Measurements from ENCODE around the gene KMT2E. TPM values are rescaled to one million over a fixed set of nuclear protein-coding genes. Genes with fewer than 3 reads are reported as not detected.
"Not testable (repeated sequence)": the region's sequence is repeated elsewhere in the genome, so short reads cannot be mapped to it uniquely, and the experiment has no call there.

The KMT2E gene
- total RNA-seq, 3 donors from 2014 or later, result 49.2 to 71.8 (median 67.4) TPM

DNA sequence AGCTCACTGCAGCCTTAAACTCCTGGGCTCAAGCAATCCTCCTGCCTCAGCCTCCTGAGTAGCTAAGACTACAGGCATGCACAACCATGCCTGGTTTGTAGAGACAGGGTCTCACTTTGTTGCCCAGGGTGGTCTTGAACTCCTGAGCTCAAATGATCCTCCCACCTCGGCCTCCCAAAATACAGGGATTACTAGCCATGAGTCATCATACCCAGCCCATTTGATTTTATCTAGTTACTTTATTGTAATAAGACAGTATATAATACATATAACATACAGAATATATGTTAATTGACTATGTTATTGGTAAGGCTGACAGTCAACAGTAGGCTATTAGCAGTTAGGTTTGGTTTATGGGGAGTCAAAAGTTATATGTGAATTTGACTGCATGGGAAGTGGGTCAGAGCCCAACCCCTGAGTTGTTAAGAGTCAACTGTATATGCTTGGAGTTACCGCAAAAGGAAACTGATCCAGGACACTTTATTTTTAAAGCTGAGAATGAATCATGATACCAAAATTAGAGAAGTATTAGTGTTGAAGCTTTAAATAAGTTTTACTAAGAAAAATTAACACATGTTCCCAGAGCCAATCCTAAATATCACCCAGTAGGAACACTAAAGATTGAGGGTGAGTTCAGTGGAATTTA lies 20.7 kb upstream of the KMT2E start:
- Mint-ChIP-seq H3K4me1 (ENCODE audit: low read depth) (peaks cover 59% of the 10 kb centered on the region), H3K9me3 (no peaks in the 10 kb centered on the region), H3K4me3 (no peak overlapping the region), H3K36me3 (ENCODE audit: insufficient read depth) (peaks cover 13% of the 10 kb centered on the region), H3K27me3 (ENCODE audit: low read depth) (no peaks in the 10 kb centered on the region)
- no peak for DNase-seq
- ATAC-seq, result no peak

DNA sequence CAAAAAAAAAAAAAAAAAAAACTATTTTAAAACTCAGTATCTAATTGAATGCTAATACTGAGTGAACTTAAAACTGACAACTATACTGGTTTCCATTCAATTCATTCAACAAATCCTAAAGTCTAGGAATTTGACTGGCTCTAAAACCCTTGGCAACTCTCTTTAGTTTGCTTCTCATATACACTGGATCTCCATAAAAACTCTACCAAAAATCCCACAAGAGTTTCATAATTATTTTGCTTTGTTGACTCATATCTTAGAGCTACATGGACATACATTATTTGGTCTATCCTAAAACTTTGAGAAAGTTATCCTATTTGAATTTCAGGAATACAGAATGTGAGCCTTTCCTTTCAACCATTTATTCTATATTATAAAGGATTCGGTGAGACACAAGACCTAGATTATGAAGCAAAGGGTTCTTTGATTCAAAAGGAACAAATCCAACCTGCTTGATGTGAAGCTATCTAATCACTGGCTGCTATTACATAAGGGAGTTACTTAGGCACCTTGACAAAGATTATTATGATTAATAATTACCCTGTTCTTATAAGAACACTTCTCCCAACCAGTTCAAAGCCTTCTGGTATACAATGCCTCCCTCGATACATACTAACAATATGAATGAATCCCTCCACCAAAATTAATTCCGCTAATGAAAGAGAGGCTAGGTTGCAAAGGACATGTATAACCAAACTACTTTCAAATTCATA lies 15.8 kb upstream of the KMT2E start:
- Mint-ChIP-seq H3K4me3 (no peak overlapping the region), H3K36me3 (ENCODE audit: insufficient read depth) (peaks cover 28% of the 10 kb centered on the region), H3K27me3 (ENCODE audit: low read depth) (no peaks in the 10 kb centered on the region), H3K4me1 (ENCODE audit: low read depth) (peaks cover 92% of the 10 kb centered on the region), H3K9me3 (no peaks in the 10 kb centered on the region)
- peak; percentile 40 to 50 for ATAC-seq
- no peak for DNase-seq

DNA sequence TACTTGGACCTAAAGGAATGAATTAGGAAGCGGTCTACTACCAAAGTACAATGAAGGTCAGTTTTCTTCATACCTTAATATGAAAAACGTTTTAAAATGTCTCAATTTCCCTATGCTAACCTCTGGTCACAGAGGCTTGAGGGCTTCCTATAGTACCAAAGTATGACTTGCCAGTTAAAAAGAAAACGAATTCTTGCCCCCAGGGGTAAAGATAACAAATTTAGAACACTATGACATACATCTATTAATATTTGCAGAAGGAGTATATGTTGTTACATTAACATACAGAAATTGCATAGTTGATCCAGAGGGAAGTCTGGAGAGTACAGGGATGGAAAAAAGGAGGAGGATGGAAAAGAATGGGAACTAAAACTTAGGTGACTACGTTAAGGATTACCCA lies 13.8 kb upstream of the KMT2E start:
- Mint-ChIP-seq H3K4me3 (no peak overlapping the region), H3K9me3 (no peaks in the 10 kb centered on the region), H3K4me1 (ENCODE audit: low read depth) (peaks cover 90% of the 10 kb centered on the region), H3K36me3 (ENCODE audit: insufficient read depth) (peaks cover 23% of the 10 kb centered on the region), H3K27me3 (ENCODE audit: low read depth) (no peaks in the 10 kb centered on the region)
- no peak for DNase-seq
- no peak for ATAC-seq

DNA sequence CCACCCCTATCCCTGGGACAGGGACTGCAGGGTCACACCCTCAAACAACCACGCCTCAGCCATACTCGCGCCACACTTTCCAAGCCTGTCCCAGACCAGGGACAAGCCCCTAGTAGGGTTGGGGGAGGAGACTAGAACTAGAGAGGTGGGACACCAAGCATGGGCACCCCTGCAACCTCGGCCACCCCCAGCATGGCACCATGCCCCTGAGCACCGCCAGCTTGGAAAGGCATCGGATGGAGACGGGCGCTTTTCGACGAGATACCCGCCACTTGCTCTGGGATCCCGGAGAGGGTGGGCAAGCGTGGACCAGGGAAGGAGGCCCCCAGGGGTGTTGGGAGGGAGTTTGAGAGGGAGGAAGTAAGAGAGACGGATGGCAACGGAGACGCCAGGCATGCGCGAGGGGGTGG lies 13.1 kb upstream of the KMT2E start:
- DNase-seq, result no peak
- H3K4me1 Mint-ChIP-seq (ENCODE audit: low read depth), result peaks cover 86% of the 10 kb centered on the region
- H3K4me3 Mint-ChIP-seq, result no peak overlapping the region
- no peak for ATAC-seq
- peaks cover 24% of the 10 kb centered on the region for H3K36me3 Mint-ChIP-seq (ENCODE audit: insufficient read depth)
- H3K9me3 Mint-ChIP-seq, result no peaks in the 10 kb centered on the region
- H3K27me3 Mint-ChIP-seq (ENCODE audit: low read depth), result no peaks in the 10 kb centered on the region

DNA sequence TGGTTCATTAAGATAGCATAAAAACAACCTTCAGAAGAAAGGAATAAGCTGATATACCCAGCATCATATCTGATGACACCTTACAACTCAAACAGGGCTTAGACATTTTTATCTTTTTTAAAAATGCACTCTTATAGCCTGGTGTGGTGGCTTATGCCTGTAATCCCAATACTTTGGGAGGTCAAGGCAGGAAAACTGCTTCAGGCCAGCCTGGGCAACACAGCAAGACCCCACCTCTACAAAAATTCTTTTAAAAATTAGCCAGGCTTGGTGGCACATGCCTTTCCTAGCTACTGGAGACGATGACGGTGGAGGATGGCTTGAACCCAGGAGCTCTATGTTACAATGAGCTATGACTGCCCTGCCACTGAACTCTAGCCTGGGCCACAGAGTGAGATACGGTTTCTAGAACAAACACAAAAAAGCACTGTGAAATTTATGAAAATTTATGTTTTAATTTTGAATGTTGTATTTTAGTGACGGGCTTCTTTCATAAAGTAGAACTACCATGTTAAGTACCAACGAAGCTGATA lies 12.3 kb upstream of the KMT2E start:
- Mint-ChIP-seq H3K4me1 (ENCODE audit: low read depth) (peaks cover 86% of the 10 kb centered on the region), H3K9me3 (no peaks in the 10 kb centered on the region), H3K36me3 (ENCODE audit: insufficient read depth) (peaks cover 20% of the 10 kb centered on the region), H3K4me3 (no peak overlapping the region), H3K27me3 (ENCODE audit: low read depth) (no peaks in the 10 kb centered on the region)
- ATAC-seq (no peak), DNase-seq (no peak)

DNA sequence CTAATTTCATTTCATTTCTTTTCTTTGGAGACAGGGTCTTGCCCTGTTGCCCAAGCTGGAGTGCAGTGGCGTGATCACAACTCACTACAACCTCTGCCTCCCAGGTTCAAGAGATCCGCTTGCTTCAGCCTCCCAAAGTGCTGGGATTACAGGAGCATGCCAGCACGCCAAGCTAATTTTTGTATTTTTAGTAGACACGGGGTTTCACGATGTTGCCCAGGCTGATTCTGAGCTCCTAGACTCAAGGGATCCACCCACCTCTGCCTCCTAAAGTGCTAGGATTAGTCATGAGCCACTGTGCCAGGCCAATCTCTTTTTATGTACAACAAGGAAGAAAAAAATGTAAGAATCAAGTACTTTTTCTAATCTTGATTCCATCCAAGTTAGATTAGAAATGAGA lies 10.7 kb upstream of the KMT2E start:
- H3K4me3 Mint-ChIP-seq, result peak overlapping the region; percentile 69
- peaks cover 90% of the 10 kb centered on the region for H3K4me1 Mint-ChIP-seq (ENCODE audit: low read depth)
- no peaks in the 10 kb centered on the region for H3K9me3 Mint-ChIP-seq
- peak; percentile 94 to 95 for ATAC-seq
- H3K36me3 Mint-ChIP-seq (ENCODE audit: insufficient read depth), result peaks cover 23% of the 10 kb centered on the region
- H3K27me3 Mint-ChIP-seq (ENCODE audit: low read depth), result no peaks in the 10 kb centered on the region
- DNase-seq, result peak; percentile 45

DNA sequence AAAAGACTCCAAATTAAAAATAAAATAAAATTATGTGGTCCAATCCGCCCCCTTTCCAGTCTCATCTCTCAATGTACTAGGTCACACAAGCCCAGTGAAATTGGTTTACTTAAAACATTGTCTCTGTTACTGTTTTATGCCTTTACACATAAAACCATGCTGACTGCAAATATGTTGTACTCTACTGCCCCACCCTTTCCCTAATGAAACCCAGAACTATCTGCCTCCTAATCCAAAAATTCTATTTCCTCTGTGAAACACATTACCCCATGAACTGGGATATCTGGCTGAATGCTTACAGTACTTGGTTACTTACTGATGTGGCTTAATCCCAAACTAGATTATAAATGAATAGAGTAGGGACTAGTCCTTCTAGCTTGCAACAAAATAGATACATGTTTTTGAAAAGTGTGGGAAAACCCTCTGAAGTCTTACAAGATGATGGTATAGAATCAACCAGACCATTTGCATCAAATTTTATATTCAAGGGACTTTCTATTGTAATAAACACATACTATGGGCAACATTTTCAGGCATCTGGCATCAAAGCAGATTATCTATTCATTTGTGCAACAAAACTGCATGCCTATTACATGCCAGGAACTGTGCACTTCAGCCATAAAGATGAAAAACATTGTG lies 10.0 kb upstream of the KMT2E start:
- no peaks in the 10 kb centered on the region for H3K27me3 Mint-ChIP-seq (ENCODE audit: low read depth)
- H3K4me3 Mint-ChIP-seq, result peak overlapping the region; percentile 9

DNA sequence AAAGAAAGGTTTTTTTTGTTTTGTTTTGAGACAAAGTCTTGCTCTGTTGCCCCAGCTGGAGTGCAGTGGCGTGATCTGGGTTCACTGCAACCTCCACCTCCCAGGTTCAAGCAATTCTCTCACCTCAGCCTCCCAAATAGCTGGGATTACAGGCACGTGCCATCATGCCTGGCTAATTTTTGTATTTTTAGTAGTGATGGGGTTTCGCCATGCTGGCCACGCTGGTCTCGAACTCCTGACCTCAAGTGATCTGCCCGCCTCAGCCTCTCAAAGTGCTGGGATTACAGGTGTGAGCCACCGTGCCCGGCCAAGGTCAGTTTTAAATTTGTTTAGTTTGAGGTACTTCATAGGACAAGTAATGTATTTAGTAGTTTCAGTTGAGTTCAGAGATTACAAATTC lies 9.0 kb upstream of the KMT2E start:
- not testable (repeated sequence) for H3K27me3 Mint-ChIP-seq (ENCODE audit: low read depth); DNase-seq; H3K9me3 Mint-ChIP-seq; ATAC-seq
- peak overlapping the region; percentile 7 for H3K4me3 Mint-ChIP-seq
- H3K4me1 Mint-ChIP-seq (ENCODE audit: low read depth), result peaks cover 90% of the 10 kb centered on the region
- peaks cover 24% of the 10 kb centered on the region for H3K36me3 Mint-ChIP-seq (ENCODE audit: insufficient read depth)

More for the DNA sequence above, 10.0 kb upstream of the KMT2E start:
- DNase-seq (no peak), ATAC-seq (no peak)
- peaks cover 90% of the 10 kb centered on the region for H3K4me1 Mint-ChIP-seq (ENCODE audit: low read depth)
- H3K9me3 Mint-ChIP-seq, result no peaks in the 10 kb centered on the region
- H3K36me3 Mint-ChIP-seq (ENCODE audit: insufficient read depth), result peaks cover 26% of the 10 kb centered on the region

DNA sequence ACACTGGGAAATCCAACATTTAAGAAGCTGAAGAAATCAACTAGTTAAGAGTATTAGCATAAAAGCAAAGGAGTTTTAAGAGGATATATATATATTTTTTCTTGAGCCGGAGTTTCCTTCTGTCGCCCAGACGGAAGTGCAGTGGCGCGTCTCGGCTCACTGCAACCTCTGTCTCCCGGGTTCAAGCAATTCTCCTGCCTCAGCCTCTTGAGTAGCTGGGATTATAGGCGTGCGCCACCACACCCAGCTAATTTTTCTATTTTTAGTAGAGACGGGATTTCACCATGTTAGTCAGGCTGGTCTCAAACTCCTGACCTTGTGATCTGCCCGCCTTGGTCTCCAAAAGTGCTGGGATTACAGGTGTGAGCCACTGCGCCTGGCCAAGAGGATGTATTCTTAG lies 8.5 kb upstream of the KMT2E start:
- ATAC-seq, result not testable (repeated sequence)

DNA sequence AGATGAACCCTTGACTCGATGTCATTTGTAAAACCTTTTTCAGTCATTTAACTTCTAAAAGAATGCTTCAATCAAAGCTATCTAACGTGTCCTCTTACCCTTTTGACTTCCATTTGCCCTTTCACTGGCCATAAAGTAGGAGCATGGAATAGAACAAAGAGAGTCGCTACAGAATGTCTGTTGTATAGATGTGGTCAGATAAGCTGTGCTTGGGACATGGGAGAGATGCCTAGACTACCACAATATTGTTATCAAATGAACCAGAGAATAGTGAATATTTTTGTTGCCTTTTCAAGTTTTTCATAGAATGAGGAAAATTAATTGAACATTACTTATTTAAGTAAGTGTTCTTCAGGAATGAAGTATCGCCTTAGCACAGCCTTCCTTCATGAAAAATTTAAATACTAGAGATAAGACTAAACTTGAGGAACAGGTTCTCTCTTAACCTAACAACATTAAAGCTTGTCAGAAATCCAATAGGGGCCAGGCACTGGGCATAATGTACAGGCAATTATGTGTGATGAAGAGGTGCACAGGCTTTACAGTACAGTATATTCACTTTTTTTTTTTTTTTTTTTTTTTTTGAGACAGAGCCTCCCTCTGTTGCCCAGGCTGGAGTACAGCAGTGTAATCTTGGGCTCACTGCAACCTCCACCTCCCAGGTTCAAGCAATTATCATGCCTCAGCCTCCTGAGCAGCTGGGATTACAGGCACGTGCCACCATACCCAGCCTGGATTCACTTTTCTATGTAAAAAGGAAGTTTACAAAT lies 7.5 kb upstream of the KMT2E start:
- Mint-ChIP-seq H3K4me3 (no peak overlapping the region), H3K36me3 (ENCODE audit: insufficient read depth) (peaks cover 21% of the 10 kb centered on the region)
- ATAC-seq, result no peak

More for the DNA sequence above, 8.5 kb upstream of the KMT2E start:
- H3K4me3 Mint-ChIP-seq; H3K9me3 Mint-ChIP-seq; DNase-seq; H3K27me3 Mint-ChIP-seq (ENCODE audit: low read depth): not testable (repeated sequence)
- Mint-ChIP-seq H3K36me3 (ENCODE audit: insufficient read depth) (peaks cover 25% of the 10 kb centered on the region), H3K4me1 (ENCODE audit: low read depth) (peaks cover 90% of the 10 kb centered on the region)

DNA sequence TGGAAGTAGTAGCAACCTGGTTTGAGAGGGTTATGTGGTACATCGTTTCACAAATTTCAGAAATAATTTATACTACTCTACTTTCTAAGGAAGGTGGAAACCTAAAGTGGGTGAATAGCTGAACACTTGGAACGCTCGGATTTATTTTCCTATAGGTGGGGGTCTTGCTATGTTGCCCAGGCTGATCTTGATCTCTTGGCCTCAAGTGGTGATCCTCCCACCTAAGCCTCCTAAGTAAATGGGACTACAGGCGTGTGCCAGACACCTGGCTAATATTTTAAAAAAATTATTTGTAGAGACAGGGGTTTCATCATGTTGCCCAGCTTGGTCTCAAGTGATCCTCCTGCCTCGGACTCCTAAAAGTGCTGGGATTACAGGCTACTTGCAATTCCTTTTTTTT lies 6.7 kb upstream of the KMT2E start:
- DNase-seq, result no peak
- Mint-ChIP-seq H3K9me3 (no peaks in the 10 kb centered on the region), H3K4me3 (no peak overlapping the region), H3K27me3 (ENCODE audit: low read depth) (no peaks in the 10 kb centered on the region), H3K4me1 (ENCODE audit: low read depth) (peaks cover 75% of the 10 kb centered on the region), H3K36me3 (ENCODE audit: insufficient read depth) (peaks cover 21% of the 10 kb centered on the region)
- no peak for ATAC-seq

More for the DNA sequence above, 7.5 kb upstream of the KMT2E start:
- no peak for DNase-seq
- H3K9me3 Mint-ChIP-seq, result no peaks in the 10 kb centered on the region
- H3K4me1 Mint-ChIP-seq (ENCODE audit: low read depth), result peaks cover 82% of the 10 kb centered on the region
- H3K27me3 Mint-ChIP-seq (ENCODE audit: low read depth), result no peaks in the 10 kb centered on the region

DNA sequence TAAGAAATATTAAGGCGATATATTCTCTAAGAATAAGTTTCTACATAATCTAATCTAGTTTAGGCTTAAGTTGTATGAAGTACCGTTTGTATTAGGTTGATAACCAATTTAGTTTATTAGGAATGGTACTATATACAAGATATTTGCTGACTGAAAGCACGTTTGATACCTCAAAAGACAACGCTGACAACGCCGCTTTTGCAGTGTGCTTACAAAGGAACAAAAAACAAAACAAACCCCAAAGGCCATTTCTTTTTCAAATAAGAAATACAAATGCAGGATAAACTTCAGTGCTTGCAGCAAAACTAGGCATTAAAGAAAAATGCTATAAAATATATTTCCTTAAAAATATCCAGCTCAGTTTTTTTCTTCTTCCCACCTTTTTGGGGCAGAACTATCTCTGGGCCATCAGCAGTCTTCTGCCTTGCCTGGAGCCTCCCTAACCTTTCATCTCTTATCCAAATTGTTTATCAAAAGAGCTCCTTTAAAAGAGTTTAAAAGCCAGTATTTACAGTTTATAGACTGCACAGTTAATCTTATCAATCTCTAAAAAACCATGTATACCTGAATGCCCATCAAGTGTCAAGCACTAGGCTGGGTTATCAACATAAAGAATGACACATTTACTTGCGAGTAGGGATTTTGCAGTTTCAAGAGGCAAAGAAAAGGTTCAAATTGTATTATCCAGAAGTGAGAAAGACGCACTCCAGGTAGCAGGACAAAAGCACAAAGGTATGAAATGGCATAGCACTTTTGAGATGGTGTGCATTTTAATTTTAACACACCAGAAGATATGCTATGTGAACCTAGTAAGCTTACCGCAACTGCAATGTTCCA lies 4.1 kb upstream of the KMT2E start:
- Mint-ChIP-seq H3K36me3 (ENCODE audit: insufficient read depth) (peaks cover 21% of the 10 kb centered on the region), H3K4me3 (peak overlapping the region; percentile 99), H3K9me3 (no peaks in the 10 kb centered on the region), H3K4me1 (ENCODE audit: low read depth) (peaks cover 51% of the 10 kb centered on the region), H3K27me3 (ENCODE audit: low read depth) (no peaks in the 10 kb centered on the region)
- ATAC-seq (no peak), DNase-seq (no peak)

DNA sequence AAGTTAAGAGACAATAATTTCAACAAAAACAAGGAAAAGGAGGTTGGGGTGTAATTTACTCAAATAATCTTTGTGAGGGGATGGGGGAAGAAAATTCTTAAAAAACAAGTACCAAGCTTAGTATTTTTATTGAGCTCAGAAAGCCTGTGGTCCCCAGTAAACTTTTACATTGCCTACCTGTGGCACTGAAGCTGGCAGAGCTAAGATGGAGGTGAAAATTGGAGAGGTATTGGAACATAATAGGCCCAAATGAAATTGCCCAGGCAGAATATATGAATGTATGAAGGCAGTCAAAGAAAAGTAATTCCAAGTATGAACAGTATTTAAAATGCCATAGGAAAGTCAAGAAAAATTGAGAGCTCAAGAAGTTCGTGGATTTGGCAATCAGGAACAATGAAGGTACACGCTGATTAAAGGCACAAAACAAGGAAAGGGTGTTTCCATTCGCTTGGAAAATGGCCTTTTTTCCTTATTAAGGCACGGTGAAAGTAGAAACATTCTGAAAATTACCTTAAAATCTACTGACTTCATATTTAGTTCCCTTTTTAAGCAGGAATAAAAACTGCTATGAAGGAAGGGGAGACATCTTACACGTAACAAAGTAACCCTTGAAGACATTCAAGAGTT lies 3.4 kb upstream of the KMT2E start:
- peaks cover 22% of the 10 kb centered on the region for H3K36me3 Mint-ChIP-seq (ENCODE audit: insufficient read depth)
- H3K4me1 Mint-ChIP-seq (ENCODE audit: low read depth), result peaks cover 46% of the 10 kb centered on the region
- H3K27me3 Mint-ChIP-seq (ENCODE audit: low read depth), result no peaks in the 10 kb centered on the region
- ATAC-seq (no peak), DNase-seq (no peak)
- no peaks in the 10 kb centered on the region for H3K9me3 Mint-ChIP-seq
- peak overlapping the region; percentile 99 for H3K4me3 Mint-ChIP-seq
